DMS 273 (cell line): ENCODE measurements around the gene AXIN1.
"Not testable (repeated sequence)": the region's sequence is repeated elsewhere in the genome, so short reads cannot be mapped to it uniquely, and the experiment has no call there.

Experiments used
- DNase-seq: peaks from one replicate; lab custom pipeline; 2025; ENCODE audit not compliant: unreplicated experiment; lab: John Stamatoyannopoulos, UW

AXIN1 gene, protein sequence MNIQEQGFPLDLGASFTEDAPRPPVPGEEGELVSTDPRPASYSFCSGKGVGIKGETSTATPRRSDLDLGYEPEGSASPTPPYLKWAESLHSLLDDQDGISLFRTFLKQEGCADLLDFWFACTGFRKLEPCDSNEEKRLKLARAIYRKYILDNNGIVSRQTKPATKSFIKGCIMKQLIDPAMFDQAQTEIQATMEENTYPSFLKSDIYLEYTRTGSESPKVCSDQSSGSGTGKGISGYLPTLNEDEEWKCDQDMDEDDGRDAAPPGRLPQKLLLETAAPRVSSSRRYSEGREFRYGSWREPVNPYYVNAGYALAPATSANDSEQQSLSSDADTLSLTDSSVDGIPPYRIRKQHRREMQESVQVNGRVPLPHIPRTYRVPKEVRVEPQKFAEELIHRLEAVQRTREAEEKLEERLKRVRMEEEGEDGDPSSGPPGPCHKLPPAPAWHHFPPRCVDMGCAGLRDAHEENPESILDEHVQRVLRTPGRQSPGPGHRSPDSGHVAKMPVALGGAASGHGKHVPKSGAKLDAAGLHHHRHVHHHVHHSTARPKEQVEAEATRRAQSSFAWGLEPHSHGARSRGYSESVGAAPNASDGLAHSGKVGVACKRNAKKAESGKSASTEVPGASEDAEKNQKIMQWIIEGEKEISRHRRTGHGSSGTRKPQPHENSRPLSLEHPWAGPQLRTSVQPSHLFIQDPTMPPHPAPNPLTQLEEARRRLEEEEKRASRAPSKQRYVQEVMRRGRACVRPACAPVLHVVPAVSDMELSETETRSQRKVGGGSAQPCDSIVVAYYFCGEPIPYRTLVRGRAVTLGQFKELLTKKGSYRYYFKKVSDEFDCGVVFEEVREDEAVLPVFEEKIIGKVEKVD

DNA sequence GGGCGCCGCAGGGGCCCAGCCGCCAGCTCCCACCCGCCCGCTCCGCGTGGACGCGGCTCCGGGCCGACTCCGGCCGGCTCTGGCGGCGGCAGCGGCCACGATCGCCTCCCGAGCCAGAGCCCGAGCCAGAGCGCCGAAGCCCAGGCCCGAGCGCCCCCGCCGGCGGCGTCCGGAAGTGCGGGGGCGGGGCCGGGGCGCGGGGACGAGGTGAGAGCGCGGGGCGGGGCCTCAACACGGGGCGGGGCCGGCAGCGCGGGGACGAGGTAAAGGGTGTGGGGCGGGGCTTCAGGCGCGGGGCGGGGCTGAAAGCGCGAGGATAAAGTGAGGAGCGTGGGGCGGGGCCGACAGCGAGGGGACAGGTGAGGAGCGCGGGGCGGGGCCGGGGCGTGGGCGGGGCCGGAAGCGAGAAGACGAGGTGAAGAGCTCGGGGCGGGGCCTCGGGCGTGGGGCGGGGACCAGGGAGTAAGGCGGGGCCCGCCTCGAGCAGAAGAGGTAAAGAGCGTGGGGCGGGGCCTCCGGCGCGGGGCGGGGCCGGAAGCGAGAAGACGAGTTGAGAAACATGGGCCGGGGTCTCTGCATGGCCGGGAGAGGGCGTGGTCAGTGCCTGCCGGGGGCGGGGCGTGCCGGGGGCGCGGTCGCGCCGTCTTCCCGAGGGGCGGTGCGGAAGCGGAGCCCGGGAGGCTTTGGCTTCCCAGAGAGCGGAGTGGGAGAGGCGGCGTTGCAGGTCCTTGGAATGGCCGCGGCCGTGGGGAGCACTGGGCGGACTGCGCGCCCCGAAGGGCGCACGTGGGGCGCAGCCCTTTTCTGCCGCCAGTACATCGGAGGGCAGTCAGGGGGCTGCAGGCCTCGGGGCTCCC, at the start of gene AXIN1:
Gene AXIN1 (minus strand): TSS at position 177 of the 857 bp plus-strand sequence. CDS start 5,698 bp downstream, outside the sequence.
- peak; percentile 100 for DNase-seq

DNA sequence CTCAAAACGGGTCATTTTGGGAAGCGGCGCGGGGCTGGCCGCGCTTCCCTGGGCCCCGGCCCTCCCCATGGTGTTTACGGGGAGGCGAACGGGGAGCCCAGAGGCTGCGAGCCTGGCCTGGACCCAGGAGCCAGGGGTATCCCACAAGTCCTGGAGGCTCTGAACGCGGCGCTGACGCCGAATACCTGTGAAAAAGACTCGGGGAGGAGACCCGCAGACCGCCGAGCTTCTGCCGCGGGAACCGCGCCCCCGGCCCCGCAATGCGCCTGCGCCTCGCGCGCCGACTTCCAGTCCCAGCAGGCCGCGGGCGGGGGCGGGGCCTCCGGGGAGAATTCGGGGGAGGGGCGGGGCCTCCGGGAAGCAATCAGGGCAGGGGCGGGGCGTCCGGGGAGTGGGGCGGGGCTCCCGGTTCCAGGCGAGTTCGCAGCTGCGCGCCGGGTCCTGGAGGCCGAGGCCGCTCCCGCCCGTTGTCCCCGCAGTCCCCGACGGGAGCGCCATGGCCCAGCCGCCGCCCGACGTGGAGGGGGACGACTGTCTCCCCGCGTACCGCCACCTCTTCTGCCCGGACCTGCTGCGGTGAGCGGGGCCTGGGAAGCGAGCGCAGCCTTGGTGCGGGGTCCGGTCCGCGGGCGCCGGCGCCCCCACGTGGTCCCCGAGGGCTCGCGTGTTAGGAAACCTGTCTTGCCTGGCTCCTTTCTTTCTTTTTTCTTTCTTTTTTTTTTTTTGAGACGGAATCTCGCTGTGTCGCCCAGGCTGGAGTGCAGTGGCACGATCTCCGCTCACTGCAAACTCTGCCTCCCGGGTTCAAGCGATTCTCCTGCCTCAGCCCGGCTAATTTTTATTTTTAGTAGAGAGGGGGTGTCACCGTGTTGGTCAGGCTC, 49.2 kb upstream of the AXIN1 start, which contains the start of gene DECR2:
Gene DECR2 (plus strand): TSS at position 418 of the 881 bp plus-strand sequence. CDS start 79 bp downstream, at position 497.
- DNase-seq = peak; percentile 96

DNA sequence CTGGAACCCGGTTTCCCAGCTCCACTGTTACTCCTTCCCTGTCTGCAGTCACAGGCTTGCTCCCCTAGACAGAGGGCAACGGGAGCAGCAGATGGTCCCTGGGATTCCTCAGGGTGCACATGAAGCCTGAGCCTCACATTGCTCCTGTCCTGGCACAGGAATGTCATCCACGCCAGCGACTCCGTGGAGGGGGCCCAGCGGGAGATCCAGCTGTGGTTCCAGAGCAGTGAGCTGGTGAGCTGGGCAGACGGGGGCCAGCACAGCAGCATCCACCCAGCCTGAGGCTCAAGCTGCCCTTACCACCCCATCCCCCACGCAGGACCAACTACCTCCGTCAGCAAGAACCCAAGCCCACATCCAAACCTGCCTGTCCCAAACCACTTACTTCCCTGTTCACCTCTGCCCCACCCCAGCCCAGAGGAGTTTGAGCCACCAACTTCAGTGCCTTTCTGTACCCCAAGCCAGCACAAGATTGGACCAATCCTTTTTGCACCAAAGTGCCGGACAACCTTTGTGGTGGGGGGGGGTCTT, 47.6 kb upstream of the AXIN1 start:
- DNase-seq = peak; percentile 75

DNA sequence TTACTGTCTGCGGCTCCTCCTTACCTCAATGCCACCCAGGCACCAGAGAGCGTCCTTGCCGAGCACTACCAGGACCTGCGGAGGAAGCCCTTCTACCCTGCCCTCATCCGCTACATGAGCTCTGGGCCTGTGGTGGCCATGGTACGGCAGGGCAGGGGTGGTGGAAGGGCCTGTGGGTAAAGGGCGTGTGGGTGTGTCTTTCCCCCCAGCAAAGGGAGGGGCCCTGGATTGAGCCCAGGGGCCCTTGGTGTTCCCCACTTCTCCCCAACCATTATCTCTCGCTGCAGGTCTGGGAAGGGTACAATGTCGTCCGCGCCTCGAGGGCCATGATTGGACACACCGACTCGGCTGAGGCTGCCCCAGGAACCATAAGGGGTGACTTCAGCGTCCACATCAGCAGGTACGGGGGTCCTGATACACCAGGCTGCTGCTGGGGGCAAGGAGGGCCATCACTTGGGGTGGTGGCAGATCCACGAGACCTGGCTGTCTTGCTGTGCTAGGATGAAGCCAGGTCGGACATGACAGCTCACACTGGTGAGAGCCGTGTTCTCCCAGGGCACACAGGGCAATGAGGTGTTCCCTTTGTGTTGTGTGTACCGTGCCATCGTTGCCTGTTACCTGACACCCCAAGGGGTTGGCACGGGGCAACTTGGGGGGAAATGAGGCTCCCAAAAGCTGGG, 47.0 kb upstream of the AXIN1 start:
- no peak for DNase-seq

DNA sequence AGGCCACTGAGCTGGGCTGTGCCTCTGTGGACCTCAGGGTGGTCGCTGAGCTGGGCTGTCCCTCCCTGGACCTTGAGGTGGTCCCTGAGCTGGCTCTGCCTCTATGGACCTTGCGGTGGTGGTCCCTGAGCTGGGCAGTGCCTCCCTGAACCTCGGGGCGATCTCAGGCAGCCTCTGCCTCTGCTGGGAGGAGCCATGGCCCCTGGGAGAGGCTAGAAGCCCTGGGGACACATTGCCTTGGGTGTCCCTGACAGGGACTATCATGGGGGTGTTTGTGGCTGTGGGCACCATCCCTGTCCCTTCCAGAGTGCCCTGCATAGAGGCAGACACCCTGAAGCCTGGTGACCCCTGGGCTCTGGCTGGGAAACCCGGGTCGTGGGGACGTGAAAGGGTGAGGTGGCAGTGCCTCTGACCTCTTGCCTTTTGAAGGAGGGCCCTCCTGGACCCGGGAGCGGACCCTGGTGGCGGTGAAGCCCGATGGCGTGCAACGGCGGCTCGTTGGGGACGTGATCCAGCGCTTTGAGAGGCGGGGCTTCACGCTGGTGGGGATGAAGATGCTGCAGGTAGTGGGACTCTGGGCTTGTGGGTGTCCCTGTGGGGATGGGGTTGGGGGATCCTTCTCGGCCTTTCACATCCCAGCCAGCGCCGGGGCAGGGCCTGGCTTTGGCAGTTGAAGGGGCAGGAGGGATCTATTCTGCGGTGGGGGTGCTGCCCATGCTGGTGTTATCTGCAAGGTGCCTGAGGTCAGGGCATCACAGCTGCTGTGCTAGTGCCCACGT, 46.2 kb upstream of the AXIN1 start:
- no peak for DNase-seq

DNA sequence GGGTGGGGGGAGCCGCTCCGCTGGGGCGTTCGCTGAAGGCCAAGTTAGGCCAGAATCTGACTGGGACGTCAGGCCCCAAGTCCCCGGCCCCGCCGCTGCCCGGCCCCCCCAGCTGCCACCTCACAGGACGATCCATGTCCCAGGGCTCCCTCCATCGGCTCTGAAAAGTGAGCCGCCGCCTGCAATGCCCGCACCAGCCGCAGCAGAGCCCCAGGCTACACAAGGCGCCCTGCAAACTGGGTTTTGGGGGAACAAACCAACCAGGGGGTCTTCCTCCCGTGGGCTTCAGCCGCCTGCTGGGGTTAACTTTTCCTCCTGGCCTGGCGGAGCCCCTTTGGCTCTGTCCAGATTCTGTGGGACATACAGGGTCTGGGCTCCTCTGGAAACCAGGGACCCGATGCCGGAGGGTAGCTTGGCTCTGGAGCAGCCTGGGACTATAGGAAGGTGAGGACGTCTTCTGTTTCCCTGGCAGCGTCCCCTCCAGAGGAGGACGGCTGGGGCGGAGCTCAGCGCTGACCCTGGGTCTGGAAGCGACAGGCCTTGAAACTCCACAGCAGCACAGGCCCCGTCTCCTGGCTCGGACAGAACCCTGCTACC, 45.3 kb upstream of the AXIN1 start:
- peak; percentile 85 for DNase-seq

DNA sequence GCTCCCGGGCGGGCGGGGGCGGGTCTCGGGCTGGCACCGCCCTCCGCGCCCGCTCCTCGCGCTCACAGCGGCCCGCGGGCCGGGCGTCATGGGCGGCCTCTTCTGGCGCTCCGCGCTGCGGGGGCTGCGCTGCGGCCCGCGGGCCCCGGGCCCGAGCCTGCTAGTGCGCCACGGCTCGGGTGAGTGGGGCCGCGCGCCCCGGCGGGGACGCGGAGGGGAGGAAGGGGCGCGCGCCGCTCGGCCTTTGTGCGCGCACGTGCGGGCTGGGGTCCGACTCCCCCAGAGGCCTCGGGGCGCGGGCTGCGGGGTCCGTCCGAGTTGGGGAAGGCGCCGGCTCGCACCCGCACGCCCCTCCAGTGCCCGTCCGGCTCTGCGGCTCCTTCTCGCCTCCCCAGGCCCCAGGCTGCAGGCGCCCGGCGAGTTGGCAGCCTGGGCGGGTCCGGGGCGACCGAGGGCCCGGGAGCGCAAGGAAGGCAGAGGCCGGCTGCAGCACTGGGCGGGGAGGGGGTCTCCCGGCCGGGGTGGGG, 44.7 kb upstream of the AXIN1 start, which contains the start of gene NME4:
Gene NME4 (plus strand): TSS at position 65 of the 527 bp plus-strand sequence. CDS start 24 bp downstream, at position 89.
- DNase-seq = peak; percentile 83

DNA sequence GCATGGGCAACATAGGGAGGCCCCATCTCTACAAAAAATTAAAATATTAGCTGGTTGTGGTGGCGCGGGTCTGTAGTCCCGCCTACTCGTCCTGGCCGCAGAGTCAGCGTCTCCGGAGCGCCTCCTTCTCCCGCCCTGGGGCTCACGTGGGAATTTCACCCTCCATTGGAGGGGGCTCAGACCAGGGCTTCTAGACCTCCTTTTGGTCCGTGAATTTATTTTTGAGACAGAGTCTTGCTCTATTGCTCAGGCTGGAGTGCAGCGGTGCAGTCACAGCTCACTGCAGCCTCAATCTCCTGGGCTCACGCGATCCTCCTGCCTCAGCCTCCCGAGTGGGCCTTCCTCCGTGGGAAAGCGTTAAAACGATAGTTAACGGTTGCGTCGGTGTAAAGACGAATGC, 44.1 kb upstream of the AXIN1 start:
- peak; percentile 88 for DNase-seq

DNA sequence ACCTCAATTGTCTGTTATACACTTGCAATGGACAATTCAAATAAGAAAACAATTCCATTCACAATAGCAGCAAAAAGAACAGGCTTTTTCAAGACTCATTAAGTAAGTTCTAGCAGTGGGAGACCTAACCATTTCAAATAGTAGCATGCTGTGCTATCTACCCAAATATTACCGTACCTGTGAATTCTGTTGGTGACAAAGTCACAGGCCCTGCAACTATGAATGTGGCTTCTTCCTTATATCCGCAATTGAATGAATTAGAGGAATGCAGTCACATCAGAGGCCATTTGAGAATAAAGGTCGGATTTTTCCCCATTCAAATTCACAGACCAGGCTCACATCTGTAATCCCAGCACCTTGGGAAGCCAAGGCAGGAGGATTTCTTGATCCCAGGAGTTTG, 43.7 kb upstream of the AXIN1 start:
- DNase-seq = no peak

DNA sequence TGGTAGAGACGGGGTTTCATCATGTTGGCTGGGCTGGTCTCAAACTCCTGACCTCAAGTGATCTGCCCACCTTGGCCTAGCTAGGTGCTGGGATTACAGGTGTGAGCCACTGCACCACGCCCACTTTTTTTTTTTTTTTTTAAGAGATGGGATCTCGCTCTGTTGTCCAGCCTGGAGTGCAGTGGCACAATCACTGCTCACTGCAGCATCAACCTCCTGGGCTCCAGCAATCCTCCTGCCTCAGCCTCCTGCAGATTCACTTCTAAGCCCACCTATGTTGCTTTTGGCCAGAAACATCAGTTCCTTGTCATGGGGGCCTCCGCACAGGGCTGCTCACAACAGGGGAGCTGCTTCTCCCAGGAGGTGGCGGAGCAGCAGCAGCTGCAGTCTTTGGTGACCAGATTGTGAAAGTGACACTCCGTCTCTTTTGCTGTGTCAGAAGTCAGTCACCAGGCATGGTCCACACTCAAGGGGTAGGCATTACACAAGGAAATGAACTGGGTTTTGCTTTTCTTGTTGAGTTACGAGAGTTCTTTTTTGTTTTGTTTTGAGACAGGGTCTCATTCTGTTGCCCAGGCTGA, 40.0 kb upstream of the AXIN1 start:
- DNase-seq = no peak

DNA sequence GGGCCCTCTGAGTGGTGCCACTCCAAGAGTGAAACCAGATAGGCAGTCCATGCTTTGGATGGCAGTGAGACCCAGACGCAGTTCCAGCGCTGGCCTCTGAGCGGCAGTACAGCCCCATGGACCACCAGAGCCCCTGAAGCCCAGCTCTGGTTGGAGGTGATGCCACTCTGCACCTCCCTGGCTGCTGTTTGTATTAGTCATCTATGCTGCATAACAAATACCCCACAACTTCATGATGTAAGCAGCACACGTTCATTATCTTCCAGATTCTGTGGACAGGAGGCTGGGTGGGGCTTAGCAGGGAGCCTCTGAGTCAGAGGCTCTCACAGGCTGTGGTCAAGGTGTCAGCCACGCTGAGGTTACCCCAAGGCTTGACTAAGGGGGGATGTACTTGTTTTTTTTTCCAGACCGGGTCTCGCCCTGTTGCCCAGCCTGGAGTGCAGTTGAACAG, 39.4 kb upstream of the AXIN1 start:
- DNase-seq = peak; percentile 84

DNA sequence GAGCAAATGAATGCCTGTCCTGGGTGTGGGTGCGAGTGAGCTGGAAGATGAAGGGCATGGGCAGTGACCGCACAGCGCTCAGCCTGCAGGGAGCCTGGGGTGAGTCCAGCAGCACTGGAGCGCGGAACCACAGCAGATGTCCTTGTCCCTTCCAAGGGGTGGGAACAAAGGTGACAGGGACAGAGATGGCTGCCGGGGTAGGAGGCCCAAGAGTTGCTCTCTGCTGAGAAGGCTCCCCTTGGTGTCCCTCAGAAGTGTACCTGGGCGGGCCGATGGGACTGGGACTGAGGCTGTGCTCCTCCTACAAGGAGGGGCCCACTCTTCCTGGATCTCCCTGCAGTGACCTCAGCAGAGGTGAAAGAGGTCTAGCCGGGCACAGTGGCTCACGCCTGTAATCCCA, 36.8 kb upstream of the AXIN1 start:
- DNase-seq = no peak

DNA sequence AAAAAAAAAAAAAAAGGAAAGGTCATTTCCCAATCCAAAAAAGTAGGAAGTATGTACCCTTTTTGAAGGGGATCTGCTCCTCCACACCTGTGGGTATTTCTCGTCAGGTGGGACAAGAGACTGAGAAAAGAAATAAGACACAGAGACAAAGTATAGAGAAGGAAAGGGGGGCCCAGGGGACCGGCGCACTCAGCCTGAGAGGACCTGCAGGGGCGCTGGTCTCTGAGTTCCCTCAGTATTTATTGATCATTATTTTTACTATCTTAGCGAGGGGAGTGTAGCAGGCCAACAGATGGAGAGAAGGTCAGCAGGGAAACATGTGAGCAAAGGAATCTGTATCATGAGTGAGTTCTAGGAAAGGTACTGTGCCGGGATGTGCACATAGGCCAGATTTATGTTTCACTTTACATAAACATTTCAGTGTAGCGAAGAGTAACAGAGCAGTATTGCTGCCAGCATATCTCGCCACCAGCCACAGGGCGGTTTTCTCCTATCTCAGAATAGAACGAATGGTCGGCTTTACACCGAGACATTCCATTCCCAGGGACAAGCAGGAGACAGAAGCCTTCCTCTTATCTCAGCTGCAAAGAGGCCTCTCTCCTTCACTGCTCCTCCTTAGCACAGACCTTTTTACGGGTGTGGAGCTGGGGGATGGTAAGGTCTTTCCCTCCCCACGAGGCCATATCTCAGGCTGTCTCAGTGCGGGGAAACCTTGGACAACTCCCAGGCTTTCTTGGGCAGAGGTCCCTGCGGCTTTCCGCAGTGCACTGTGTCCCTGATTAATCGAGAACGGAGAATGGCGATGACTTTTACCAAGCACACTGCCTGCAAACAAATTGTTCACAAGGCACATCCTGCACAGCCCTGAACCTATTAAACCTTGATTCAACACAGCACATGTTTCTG, 35.5 kb upstream of the AXIN1 start:
- DNase-seq = not testable (repeated sequence)

DNA sequence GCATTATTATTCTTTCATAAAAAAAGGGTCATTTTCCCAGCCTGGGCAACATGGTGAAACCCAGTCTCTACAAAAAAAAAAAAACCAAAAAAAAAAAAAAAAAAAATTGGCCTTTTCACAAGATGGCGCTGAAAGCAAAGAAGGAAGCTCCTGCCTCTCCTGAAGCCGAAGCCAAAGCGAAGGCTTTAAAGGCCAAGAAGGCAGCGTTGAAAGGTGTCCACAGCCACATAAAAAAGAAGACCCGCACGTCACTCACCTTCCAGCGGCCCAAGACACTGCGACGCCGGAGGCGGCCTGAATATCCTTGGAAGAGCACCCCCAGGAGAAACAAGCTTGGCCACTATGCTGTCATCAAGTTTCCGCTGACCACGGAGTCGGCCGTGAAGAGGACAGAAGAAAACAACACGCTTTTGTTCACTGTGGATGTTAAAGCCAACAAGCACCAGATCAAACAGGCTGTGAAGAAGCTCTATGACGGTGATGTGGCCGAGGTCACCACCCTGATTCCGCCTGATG, 34.2 kb upstream of the AXIN1 start:
- DNase-seq = no peak

DNA sequence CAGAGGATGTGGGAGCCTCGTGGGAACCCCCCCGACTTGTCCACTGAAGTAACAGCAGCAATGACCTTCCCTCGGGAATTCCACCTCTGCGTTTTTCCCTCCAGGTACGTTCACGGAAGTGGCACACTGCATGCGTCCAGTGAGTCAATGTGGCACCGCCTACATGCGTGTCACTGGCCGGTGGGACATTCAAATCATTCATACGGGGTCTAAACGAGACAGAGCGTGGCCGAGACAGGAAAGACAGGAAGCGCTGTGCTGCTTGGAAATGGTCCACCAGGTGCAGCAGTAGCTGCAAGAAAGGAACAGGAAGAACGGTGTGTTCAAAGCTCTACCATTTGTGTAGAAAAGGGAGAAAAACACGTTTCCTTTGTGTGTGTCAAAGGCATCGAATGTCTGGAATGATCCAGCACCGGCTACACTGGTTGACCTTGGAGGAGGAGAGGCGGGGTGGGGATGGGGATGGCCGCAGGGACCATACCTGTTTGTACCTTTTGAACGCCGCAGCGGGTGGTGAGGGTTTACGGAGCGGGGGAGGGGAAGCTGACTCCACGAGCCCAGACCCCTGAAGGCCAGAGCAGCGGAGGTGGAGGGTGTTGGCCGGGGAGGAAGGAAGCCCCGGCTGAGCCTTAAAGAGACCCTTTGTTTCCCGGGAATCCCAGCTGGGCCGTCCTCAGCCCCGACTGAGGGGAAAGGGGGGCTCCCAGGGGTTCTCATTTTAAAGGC, 31.0 kb upstream of the AXIN1 start:
- no peak for DNase-seq
